Stomach smooth muscle (tissue), 2 donors: ENCODE results near the gene ZP2.
"Not testable (repeated sequence)": the region's sequence is repeated elsewhere in the genome, so short reads cannot be mapped to it uniquely, and the experiment has no call there.

ENCODE experiments used
- H3K27ac ChIP-seq: one replicate; pipeline ENCODE4 v1.7.0; 2013; ENCODE audit warnings: mild to moderate bottlenecking, low read length, inconsistent platforms
- H3K27me3 ChIP-seq, 2 donors: one replicate each; pipeline ENCODE4 v1.7.0; 2013; ENCODE audit warnings: low read length in 2 of 2; ENCODE audit not compliant: insufficient read depth in 2 of 2, control insufficient read depth in 1 of 2
- H3K36me3 ChIP-seq, 2 donors: one replicate each; pipeline ENCODE4 v1.7.0; 2013; ENCODE audit warnings: low read length in 2 of 2; ENCODE audit not compliant: control insufficient read depth in 2 of 2, insufficient read depth in 2 of 2
- H3K4me1 ChIP-seq: one replicate; pipeline ENCODE4 v1.7.0; 2013; ENCODE audit warnings: low read length; ENCODE audit not compliant: control insufficient read depth, insufficient read depth
- H3K4me3 ChIP-seq, 2 donors: one replicate each; pipeline ENCODE4 v1.7.0; 2013; ENCODE audit warnings: low read length in 2 of 2
- H3K9ac ChIP-seq, 2 donors: one replicate each; pipeline ENCODE4 v1.7.0; 2013; ENCODE audit warnings: low read length in 2 of 2, mild to moderate bottlenecking in 1 of 2
- H3K9me3 ChIP-seq, 2 donors: one replicate each; pipeline ENCODE4 v1.7.0; 2013; ENCODE audit warnings: low read length in 2 of 2; ENCODE audit not compliant: control insufficient read depth in 2 of 2
- donor health status: healthy.
- donor health status: Pancreatic carcinoma.

Gene ZP2

DNA sequence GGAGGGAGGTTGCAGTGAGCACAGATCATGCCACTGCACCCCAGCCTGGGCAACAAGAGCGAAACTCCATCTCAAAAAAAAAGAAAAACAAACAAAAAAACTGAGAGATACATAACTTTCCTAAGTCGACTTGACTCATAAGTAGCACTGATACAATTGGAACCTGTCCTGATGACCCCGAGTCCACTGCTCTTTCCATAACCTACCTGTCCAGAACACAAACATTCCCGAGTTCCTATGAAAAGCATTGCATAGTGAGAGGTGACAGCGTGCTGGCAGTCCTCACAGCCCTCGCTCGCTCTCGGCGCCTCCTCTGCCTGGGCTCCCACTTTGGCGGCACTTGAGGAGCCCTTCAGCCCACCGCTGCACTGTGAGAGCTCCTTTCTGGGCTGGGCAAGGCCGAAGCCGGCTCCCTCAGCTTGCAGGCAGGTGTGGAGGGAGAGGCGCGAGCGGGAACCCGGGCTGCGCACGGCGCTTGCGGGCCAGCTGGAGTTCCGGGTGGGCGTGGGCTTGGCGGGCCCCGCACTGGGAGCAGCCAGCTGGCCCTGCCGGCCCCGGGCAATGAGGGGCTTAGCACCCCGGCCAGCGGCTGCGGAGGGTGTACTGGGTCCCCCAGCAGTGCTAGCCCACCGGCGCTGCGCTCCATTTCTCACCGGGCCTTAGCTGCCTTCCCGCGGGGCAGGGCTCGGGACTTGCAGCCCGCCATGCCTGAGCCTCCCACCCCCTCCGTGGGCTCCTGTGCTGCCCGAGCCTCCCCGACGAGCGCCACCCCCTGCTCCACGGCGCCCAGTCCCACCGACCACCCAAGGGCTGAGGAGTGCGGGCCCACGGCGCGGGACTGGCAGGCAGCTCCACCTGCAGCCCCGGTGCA, 59.0 kb downstream of the ZP2 start:
- not testable (repeated sequence) for H3K9me3 ChIP-seq, H3K36me3 ChIP-seq, H3K9ac ChIP-seq, H3K4me3 ChIP-seq, H3K27ac ChIP-seq, H3K4me1 ChIP-seq, H3K27me3 ChIP-seq

DNA sequence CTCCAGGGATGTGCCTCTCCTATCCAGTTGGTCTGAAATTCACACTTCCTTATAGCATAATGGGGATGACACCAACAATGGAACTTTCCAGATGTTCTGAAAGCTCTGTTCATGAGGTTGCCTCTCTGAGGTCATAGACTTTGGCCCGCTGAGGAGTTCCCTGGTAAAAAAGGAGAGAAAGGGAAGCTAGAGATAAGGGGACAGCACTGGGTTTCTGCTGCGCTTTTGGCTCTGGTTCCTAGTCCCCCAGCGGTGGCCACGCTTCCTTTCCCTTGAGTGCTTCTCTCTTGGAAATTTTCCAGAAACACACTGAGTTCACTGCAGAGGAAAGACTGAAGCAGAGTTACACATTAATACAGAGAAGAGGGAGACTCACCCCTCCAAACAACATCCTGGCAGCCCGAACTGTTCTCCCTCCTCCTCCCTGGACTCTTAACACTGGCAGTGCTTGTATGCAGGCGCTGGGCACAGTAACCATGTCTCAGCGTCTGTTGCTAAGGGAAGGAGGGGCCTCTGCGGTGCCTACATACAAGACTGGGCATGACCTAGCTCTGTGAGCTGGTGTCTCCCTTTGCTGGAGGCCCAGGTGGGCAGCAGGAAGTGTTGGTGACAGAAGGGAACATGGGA, 60.9 kb downstream of the ZP2 start, which contains the start of gene DNAH3:
TSS of gene DNAH3 (minus strand) at position 472 of the 627 bp plus-strand sequence. CDS start 527 bp downstream, outside the sequence.
- H3K4me3 ChIP-seq, result no peak within 1 kb of the TSS
- no peak within 1 kb of the TSS for H3K9ac ChIP-seq

More for the DNA sequence above, 60.9 kb downstream of the ZP2 start, which contains the start of gene DNAH3:
- peaks cover 3 to 4% of the 10 kb centered on the region in 2 donors for H3K27me3 ChIP-seq
- no peaks in the 10 kb centered on the region for H3K9me3 ChIP-seq
- H3K36me3 ChIP-seq, result no peaks in the 10 kb centered on the region
- H3K27ac ChIP-seq, result no peak within 1 kb of the TSS
- H3K4me1 ChIP-seq, result peaks cover 3% of the 10 kb centered on the region
